Hematopoietic multipotent progenitor cell treated with erythropoietin and hydrocortisone succinate and interleukin-3 and kit ligand, for 17 days (in vitro differentiated cells): ENCODE results near the gene ACAN.

ENCODE experiments used
- DNase-seq: peaks from one replicate; pipeline ENCODE4 v3.0.0-alpha.2; 2015; ENCODE audit warnings: low spot score

The ACAN gene

GRCh38 chr15:88802250-88802990, 816 bp upstream of the ACAN start:
- DNase-seq: no peak

GRCh38 chr15:88802991-88803240, 320 bp upstream of the ACAN start:
- DNase-seq: no peak

GRCh38 chr15:88803920-88804247, 648 bp downstream of the ACAN start:
- no peak for DNase-seq

GRCh38 chr15:88804257-88804656, 1.0 kb downstream of the ACAN start:
- no peak for DNase-seq

GRCh38 chr15:88805031-88805780, 2.0 kb downstream of the ACAN start:
- DNase-seq: no peak

DNA sequence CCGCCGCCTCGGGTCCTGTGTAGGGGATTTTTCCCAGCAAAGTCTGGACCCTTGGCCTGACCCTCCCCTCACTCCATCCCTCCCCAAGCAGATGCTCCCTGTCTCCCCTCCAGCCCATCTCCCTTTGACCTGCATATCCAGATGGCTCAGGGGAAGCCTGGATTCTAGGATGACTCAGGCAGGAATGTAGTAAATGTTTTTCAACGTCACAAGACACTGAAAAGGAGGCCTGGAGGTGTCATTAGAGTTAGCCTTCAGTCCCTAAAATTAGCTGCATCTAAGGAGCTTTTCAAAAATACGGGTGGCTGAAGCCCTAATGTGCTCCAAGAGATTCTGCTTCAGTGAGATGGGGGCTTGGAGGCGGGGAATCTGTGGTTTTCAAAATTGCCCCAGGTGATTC, 7.2 kb downstream of the ACAN start:
- DNase-seq: no peak

GRCh38 chr15:88812133-88812532, 8.9 kb downstream of the ACAN start:
- DNase-seq: no peak

GRCh38 chr15:88813960-88814359, 10.7 kb downstream of the ACAN start:
- DNase-seq: no peak

DNA sequence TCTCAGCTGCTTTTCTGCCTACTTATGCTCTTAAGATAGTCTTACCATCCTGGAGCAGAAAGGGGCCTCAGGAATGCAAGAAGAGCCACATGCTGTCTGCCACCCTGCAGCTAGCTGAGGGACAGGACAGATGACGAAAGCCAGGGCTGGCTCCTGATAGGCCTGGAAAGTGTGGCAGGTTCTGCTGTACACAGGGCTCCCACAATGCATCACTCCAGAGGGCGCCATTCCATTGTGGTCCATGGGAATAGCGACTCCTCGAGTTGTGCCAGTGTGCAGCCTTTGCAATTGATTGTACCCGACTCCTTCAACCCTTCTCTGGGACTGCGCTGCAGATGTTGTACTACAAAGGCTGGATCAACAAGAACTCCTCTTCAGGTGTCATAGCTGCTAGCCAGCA, 11.2 kb downstream of the ACAN start:
- no peak for DNase-seq

GRCh38 chr15:88818920-88819319, 15.7 kb downstream of the ACAN start:
- no peak for DNase-seq

- no peak for DNase-seq
Observed at GRCh38 chr15:88821993-88822392, 18.8 kb downstream of the ACAN start.

GRCh38 chr15:88828791-88829190, 25.6 kb downstream of the ACAN start:
- DNase-seq: no peak

DNA sequence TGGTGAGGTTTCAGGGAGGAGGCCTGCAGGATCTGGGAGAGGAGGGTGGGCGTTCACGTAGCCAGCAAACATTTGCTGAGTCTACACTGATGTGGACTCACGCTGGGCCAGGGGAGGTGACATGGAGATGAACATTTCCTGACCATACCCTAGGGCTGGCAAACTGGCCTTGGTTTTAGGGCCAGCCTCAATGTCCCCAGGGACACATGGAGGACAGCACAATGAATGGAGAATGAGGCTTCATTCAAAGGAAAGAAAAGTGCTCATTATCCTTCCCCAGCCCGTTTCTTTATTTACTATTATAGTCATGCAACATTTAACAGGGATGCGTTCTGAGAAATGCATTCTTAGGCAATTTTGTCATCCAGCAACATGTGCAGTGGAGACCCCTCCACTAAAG, 26.8 kb downstream of the ACAN start:
- no peak for DNase-seq

GRCh38 chr15:88832820-88833730, 29.8 kb downstream of the ACAN start:
- DNase-seq: no peak

- no peak for DNase-seq
Observed at GRCh38 chr15:88833731-88834100, 30.5 kb downstream of the ACAN start.

- peak; percentile 17 for DNase-seq
Observed at GRCh38 chr15:88834211-88834812, 31.1 kb downstream of the ACAN start.

GRCh38 chr15:88835119-88835518, 31.9 kb downstream of the ACAN start:
- no peak for DNase-seq

GRCh38 chr15:88835646-88836045, 32.4 kb downstream of the ACAN start:
- no peak for DNase-seq

GRCh38 chr15:88838667-88839066, 35.4 kb downstream of the ACAN start:
- DNase-seq: no peak

DNA sequence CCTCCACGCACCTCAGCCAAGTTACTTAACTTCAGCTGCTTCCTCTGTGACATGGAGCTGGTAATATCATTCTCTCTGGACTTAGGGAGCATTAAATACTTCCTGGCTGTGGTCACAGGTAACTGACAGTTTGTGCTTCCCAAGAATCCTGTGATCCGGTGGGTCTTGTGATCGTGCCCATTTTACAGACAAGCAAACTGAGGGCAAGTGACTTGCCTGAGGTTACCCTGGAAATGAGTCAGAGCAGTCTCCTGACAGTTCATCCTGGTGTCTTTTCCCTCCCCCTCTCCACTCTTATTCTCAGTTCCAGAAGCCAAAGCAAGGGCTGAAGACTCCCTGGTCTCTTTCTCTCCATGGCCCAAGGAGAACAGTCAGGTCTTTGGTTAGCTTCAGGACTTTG, 35.9 kb downstream of the ACAN start:
- DNase-seq: no peak

- DNase-seq: no peak
Observed at GRCh38 chr15:88839961-88840360, 36.7 kb downstream of the ACAN start.

DNA sequence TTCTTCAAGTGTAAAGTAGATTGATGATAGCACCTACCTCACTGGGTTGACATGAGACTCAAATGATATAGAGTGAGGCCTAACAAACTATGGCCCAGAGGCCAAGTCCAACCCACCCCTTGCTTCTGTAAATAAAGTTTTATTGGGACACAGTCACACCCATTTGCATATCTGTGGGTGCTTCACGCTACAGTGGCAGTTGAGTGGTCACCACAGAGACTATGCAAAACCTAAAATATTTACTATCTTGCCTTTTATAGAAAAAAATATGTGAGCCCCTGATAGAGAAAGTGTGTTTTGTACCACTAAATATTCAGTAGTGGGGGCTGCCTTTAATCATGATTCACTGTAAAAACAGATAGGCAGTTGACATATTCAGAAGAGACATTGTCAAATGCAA, 38.0 kb downstream of the ACAN start:
- DNase-seq: no peak

GRCh38 chr15:88842156-88842555, 38.9 kb downstream of the ACAN start:
- DNase-seq: no peak
